Upper lobe of left lung (tissue), 6 donors: Measurements from ENCODE around the gene DNAJC4. TPM values are rescaled to one million over a fixed set of nuclear protein-coding genes. Genes with fewer than 3 reads are reported as not detected.

Experiments
- ATAC-seq, 2 donors: fragments of 200-7000 bp; cut with Tn5 transposase; one replicate each; pipeline ENCODE4 v1.9.1; 2022; ENCODE audit warnings: mild to moderate bottlenecking in 2 of 2, moderate library complexity in 2 of 2; ENCODE audit not compliant: low FRiP score in 2 of 2
- DNase-seq, 2 donors: peaks; one replicate each; pipeline ENCODE4 v3.0.0-alpha.2; 2019 to 2020
- H3K27ac ChIP-seq, 4 donors: fragments of 200-600 bp; sonication (generic); one replicate each; pipeline ENCODE4 v1.5.1; 2016 to 2019
- H3K27me3 ChIP-seq, 4 donors: fragments of 200-600 bp; sonication (generic); one replicate each; pipeline ENCODE4 v1.5.1; 2017 to 2019
- H3K36me3 ChIP-seq, 4 donors: fragments of 200-600 bp; sonication (generic); one replicate each; pipeline ENCODE4 v1.5.1; 2016 to 2019
- H3K4me1 ChIP-seq, 4 donors: fragments of 200-600 bp; sonication (generic); one replicate each; pipeline ENCODE4 v1.5.1; 2018 to 2019
- H3K4me3 ChIP-seq, 4 donors: fragments of 200-600 bp; sonication (generic); one replicate each; pipeline ENCODE4 v1.5.1; 2017 to 2019; ENCODE audit warnings: mild to moderate bottlenecking in 2 of 4, moderate library complexity in 1 of 4
- H3K9me3 ChIP-seq, 4 donors: fragments of 200-600 bp; sonication (generic); one replicate each; pipeline ENCODE4 v1.5.1; 2018 to 2019
- EP300 ChIP-seq, 4 donors: sonication (generic); formaldehyde crosslinking; IDR thresholded peaks; one replicate each; pipeline ENCODE4 v1.5.1; 2017; ENCODE audit warnings: antibody characterized with exemption in 4 of 4, control low read depth in 2 of 4
- POLR2A ChIP-seq, 4 donors: fragments of 450-650 bp; IDR thresholded peaks; one replicate each; pipeline ENCODE4 v1.5.1; 2016 to 2017; ENCODE audit warnings: antibody characterized with exemption in 4 of 4, mild to moderate bottlenecking in 2 of 4
- POLR2AphosphoS5 ChIP-seq, 2 donors: sonication (generic); formaldehyde crosslinking; IDR thresholded peaks; one replicate each; pipeline ENCODE4 v1.5.1; 2017; ENCODE audit warnings: antibody characterized with exemption in 2 of 2
- WGBS, 2 donors: methylation state at CpG; one replicate each; pipeline ENCODE4 v1.1.5; 2017 to 2018; 5-methylcytosine and 5-hydroxymethylcytosine counted together
- total RNA-seq, 6 donors: library from RNA; depleted of rRNA in 4 of 6; stranded (reverse); fragments of >200 nt in 4 of 6; gene quantifications; one replicate each; pipeline versions ENCODE4 v1.1.0 to v1.2.1, GENCODE V29; 2016 to 2021
- TF ChIP-seq, protein P1 (sequence below), 6 experiments: fragments of 450-650 bp in 4 of 6; fragments of 200-600 bp in 2 of 6; sonication (generic) in 2 of 6; IDR thresholded peaks; one replicate each; pipeline ENCODE4 v1.5.1; 2016 to 2019; ENCODE audit warnings: antibody characterized with exemption in 6 of 6
- donor health status: DM: no; HTN: no; CAD: no; lungs with moderate emphysema.
- donor health status: DM: no; HTN: yes; CAD: no; lungs with severe emphysema.

DNAJC4 gene
- total RNA-seq, 6 donors from 2014 or later: 25.0 to 52.0 (median 39.2) TPM

DNA sequence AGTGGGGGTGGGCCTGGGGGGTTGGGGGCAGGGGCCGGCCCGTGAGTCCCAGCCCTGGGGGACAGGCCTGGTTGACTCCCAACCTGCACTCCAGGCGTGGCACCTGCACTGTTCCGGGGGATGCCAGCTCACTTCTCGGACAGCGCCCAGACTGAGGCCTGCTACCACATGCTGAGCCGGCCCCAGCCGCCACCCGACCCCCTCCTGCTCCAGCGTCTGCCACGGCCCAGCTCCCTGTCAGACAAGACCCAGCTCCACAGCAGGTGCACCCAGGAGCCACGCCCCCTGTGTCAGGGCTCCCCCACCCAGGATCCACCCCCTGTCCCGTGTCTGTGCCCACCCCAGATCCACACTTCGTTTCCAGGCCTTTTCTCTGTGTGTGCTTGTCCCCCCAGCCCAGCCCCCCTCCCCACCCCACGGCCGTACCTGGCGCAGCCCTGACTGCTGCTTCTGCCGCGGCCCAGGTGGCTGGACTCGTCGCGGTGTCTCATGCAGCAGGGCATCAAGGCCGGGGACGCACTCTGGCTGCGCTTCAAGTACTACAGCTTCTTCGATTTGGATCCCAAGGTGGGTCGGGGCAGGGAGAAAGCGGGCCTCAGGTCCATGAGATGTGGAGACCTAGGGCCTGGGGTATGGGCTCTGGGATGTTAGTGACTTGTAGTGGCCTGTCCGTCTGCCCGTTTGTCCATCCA is 19.0 kb upstream of the DNAJC4 start:
- Histone ChIP-seq H3K36me3 (peaks cover 0 to 33% (median 17%) of the 10 kb centered on the region in 4 donors), H3K4me3 (no peak overlapping the region), H3K4me1 (peaks cover 8 to 25% (median 15%) of the 10 kb centered on the region in 4 donors), H3K9me3 (no peaks in the 10 kb centered on the region), H3K27ac (no peak overlapping the region), H3K27me3 (no peaks in the 10 kb centered on the region)
- ATAC-seq (no peak), DNase-seq (peak in 1 of 2 donors; percentile 73)
- WGBS, 2 donors: 91 to 92% methylated on average over 28 to 30 of the region's 30 CpGs
- TF ChIP-seq POLR2A (IDR thresholded peaks at IDR 0.05) (no peak), POLR2AphosphoS5 (IDR thresholded peaks at IDR 0.05) (no peak), EP300 (IDR thresholded peaks at IDR 0.05) (no peak)
- TF ChIP-seq, protein P1, sequence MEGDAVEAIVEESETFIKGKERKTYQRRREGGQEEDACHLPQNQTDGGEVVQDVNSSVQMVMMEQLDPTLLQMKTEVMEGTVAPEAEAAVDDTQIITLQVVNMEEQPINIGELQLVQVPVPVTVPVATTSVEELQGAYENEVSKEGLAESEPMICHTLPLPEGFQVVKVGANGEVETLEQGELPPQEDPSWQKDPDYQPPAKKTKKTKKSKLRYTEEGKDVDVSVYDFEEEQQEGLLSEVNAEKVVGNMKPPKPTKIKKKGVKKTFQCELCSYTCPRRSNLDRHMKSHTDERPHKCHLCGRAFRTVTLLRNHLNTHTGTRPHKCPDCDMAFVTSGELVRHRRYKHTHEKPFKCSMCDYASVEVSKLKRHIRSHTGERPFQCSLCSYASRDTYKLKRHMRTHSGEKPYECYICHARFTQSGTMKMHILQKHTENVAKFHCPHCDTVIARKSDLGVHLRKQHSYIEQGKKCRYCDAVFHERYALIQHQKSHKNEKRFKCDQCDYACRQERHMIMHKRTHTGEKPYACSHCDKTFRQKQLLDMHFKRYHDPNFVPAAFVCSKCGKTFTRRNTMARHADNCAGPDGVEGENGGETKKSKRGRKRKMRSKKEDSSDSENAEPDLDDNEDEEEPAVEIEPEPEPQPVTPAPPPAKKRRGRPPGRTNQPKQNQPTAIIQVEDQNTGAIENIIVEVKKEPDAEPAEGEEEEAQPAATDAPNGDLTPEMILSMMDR (IDR thresholded peaks at IDR 0.05): no peak

DNA sequence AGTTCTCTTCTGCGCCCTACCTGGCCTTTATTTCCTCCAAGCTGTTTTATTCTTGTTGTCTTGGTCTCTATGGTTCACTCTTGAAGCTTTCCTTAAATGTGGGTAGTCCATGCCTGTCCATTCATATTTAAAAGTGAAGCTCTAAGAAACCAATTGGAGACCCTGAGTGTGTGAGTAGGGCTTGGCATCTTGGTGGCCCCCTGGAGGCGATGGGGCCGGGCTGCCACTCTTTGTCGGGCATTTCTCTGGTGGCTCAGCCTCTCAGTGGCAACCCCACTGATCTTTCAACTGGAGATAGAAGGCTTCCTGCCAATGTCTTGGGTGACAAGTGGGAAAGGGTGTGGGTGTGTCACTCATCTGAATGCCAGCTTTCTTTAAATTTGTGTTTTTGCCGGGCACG is 13.5 kb upstream of the DNAJC4 start:
- Histone ChIP-seq H3K27ac (no peak overlapping the region), H3K36me3 (peaks cover 4 to 51% (median 27%) of the 10 kb centered on the region in 4 donors), H3K9me3 (no peaks in the 10 kb centered on the region), H3K4me3 (no peak overlapping the region), H3K4me1 (no peaks in the 10 kb centered on the region), H3K27me3 (no peaks in the 10 kb centered on the region)
- TF ChIP-seq EP300 (IDR thresholded peaks at IDR 0.05): no peak
- TF ChIP-seq POLR2A (IDR thresholded peaks at IDR 0.05): no peak
- TF ChIP-seq, protein P1 (IDR thresholded peaks at IDR 0.05): no peak
- TF ChIP-seq POLR2AphosphoS5 (IDR thresholded peaks at IDR 0.05): no peak
- WGBS, 2 donors: 80 to 87% methylated on average over 6 of the region's 6 CpGs
- no peak for ATAC-seq
- no peak for DNase-seq

DNA sequence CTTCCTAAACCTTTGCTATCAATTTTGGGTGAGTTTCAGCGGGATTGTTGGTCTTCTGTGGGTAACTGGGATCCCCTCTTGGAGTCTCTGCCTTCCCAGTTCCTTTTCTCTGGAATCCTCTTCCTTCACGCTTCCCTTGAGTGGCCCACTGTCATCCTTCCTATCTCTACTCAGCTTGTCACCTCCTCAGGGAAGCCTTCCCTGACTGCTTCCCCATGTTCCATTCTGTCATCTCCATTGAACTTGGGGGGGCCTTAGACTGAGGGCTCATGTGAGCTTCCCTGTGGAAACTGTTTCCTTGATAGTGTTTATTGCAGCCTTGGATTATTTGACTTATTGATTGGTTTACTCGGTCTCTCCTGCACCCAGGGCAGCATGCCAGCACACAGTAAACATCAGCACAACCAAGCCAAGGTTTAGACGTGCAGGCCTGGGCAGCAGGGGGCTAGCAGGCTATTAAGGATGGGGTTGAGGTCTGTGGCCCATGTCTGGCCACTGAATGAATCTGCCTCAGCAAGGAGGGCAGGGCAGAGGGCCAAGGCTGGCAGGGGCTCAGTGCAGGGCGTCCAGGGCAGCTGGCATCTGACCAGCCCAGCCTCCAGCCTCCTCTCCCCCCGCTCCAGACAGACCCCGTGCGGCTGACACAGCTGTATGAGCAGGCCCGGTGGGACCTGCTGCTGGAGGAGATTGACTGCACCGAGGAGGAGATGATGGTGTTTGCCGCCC is 11.6 kb upstream of the DNAJC4 start:
- Histone ChIP-seq H3K27ac (no peak overlapping the region), H3K4me3 (no peak overlapping the region), H3K36me3 (peaks cover 4 to 54% (median 33%) of the 10 kb centered on the region in 4 donors), H3K27me3 (no peaks in the 10 kb centered on the region), H3K9me3 (no peaks in the 10 kb centered on the region), H3K4me1 (no peaks in the 10 kb centered on the region)
- WGBS, 2 donors: 75 to 83% methylated on average over 3 to 11 of the region's 11 CpGs
- ATAC-seq: no peak
- TF ChIP-seq POLR2AphosphoS5 (IDR thresholded peaks at IDR 0.05) (no peak), EP300 (IDR thresholded peaks at IDR 0.05) (no peak), POLR2A (IDR thresholded peaks at IDR 0.05) (no peak)
- TF ChIP-seq, protein P1 (IDR thresholded peaks at IDR 0.05): no peak
- no peak for DNase-seq

DNA sequence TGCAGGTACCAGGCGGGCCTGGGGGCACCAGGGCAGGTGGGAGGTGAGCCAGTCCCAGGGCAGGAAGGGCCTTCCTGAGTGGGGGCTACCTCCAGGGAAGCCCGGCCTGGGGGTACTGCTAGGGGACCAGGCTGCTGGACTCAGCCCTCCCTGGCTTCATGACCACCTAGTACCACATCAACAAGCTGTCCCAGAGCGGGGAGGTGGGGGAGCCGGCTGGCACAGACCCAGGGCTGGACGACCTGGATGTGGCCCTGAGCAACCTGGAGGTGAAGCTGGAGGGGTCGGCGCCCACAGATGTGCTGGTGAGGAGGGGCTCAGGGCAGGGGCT is 11.0 kb upstream of the DNAJC4 start:
- DNase-seq: peak in 1 of 2 donors; percentile 71
- 94% methylated on average over 6 of the region's 7 CpGs; no CpG with 5 or more reads in 1 of the 2 donors for WGBS, 2 donors
- Histone ChIP-seq H3K4me3 (no peak overlapping the region), H3K4me1 (peaks cover 0 to under 1% (median 0%) of the 10 kb centered on the region in 4 donors), H3K27me3 (no peaks in the 10 kb centered on the region), H3K27ac (no peak overlapping the region), H3K36me3 (peaks cover 4 to 59% (median 34%) of the 10 kb centered on the region in 4 donors), H3K9me3 (no peaks in the 10 kb centered on the region)
- TF ChIP-seq POLR2AphosphoS5 (IDR thresholded peaks at IDR 0.05) (no peak), POLR2A (IDR thresholded peaks at IDR 0.05) (no peak)
- TF ChIP-seq, protein P1 (IDR thresholded peaks at IDR 0.05): no peak
- ATAC-seq: no peak
